Measurements from ENCODE around the gene CLK1.
"Not testable (repeated sequence)": the region's sequence is repeated elsewhere in the genome, so short reads cannot be mapped to it uniquely, and the experiment has no call there.

- not testable (repeated sequence) for TF ChIP-seq CTCF (IDR thresholded peaks at IDR 0.05; ENCODE audit: insufficient read depth, low read depth, low read length); EZH2 (IDR thresholded peaks at IDR 0.05; ENCODE audit: insufficient read depth, low read length)
These were observed 17.3 kb upstream of the CLK1 start for GRCh38 chr2:200881715-200882249.
